HG02642 (cell line): ENCODE measurements around the gene ETS1.

Experiments used
- ATAC-seq: cut with Tn5 transposase; IDR thresholded peaks from one replicate; pipeline ENCODE4 v1.9.1; 2021; ENCODE audit warnings: mild to moderate bottlenecking; ENCODE audit not compliant: unreplicated experiment, poor library complexity

Gene ETS1

DNA sequence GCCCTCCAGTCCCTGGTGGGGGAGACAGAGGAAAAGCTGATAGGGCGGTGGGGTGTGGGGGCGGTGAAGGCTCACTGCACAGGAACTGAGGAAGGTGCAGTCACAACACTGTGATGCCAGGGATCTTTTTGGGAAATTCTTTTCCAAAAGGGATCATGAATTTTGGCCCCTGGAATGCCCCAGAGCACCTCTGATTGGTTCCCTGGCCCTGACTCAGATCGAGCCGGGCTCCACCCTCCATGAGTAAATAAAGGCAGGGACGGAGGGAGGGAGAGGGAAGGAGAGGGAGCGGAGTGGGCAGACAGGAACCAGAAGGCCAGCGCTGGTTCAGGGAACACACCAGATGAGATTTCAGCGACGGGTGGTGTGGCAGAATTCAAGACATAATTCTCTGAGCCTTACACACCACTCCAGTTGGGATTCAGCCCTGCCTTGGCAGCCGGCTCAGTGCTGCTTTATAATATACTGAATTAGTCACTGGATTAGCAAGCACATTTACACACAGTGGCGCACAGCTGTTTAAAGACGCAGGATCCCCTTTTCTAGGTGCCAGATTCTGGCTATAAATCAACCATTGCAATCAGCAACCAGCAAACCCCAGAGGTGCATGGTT lies 80.3 kb downstream of the ETS1 start:
- ATAC-seq = no peak

DNA sequence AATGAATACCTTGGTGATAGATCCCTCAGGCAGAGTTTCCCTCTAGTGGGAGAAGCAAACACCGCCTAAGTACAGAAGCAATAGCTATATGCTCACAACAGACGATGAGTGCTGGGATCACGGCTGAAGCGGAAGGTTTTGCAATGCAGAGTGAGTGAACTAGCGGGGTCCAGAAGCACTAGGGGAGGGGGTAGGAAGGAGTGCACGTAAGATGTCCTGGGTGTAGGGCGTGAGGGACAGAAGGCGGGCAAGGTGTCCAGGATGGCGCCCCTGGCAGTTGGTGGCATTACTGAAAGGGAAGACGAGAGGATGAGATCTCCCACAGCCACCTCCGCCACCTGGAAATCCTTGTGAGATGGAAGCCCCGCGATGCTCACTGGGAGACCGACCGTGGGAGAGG lies 81.0 kb downstream of the ETS1 start:
- no peak for ATAC-seq

- no peak for ATAC-seq
These were observed 81.8 kb downstream of the ETS1 start for GRCh38 chr11:128505449-128506065.

DNA sequence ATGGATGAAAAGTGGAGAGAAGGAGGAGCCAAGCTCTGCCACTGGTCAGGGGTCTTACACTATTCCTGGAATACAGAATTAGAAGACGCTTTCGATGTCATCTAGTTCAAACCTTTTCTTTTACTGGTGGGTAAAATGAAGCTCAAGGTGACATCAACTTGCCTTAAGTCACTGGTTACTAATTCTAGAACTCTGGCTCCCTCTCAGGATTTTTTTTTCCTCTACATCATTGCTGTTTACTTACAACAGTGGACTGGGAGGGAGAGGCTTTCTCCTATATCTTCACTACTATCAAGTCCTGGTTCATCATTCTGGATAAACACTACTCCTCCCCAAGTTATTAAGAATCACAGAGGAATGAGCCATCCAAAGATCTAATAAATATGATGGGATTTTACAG lies 82.9 kb downstream of the ETS1 start:
- no peak for ATAC-seq

- ATAC-seq = no peak
These were observed 83.9 kb downstream of the ETS1 start for GRCh38 chr11:128503245-128503991.

- ATAC-seq = no peak
These were observed 84.6 kb downstream of the ETS1 start for GRCh38 chr11:128502726-128503125.

GRCh38 chr11:128501632-128502549 lies 85.5 kb downstream of the ETS1 start:
- no peak for ATAC-seq

- no peak for ATAC-seq
These were observed 86.3 kb downstream of the ETS1 start for GRCh38 chr11:128501008-128501407.

GRCh38 chr11:128500493-128500892 lies 86.9 kb downstream of the ETS1 start:
- no peak for ATAC-seq

DNA sequence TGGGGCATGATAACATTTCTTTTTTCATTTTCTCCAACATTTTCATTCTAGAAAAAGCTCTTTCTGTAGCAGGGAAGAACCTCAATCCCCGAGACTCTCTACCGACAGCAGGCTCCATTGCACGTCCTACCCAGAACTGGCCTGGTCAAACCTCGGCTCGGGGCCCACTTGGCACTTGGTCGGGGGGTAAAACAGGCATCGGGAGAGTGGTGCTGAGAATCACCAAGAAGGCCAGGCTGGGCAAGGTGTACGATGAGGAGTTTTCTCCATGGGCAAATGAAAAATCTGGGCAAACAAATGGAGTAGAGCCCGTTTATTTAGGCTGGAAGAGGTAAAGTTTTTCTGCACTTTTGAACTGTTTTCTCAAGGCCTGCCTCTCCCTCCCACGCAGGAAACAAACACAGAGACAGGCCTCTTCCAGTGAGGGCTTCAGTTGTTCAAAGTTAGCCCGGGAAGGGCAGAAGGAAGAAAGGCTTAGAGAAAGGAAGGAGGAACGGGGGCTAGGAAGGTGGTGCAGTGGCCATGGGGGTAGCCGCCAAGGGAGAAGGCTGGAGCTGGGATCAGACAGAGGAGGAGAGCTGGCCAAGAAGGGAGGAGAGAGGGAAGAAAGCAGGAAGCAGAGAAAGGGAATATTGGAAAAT lies 87.6 kb downstream of the ETS1 start:
- no peak for ATAC-seq

DNA sequence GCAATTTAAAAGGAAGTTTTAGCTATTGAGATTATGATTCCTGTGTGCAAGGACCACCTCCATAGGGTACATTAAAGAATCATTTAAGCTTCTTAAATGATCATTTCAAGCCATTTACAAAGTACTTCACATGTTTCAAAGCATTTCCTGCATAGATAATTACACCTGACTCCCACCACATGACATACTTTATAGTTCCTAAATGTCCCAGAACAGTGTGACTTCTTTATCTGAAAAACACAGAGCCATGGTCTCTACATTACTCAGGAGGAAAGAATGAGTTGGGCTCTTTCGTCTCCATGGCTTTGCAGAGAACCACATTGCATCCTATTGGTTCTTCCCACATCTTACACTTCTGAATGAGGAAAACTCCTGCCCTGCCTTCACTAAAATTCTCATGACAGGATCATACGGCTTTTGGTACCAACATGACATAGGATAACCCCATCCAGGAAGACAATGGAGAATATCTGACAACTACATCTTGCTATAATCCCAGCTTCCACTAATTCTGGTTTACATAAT lies 88.6 kb downstream of the ETS1 start:
- ATAC-seq = no peak

GRCh38 chr11:128497776-128498095 lies 89.6 kb downstream of the ETS1 start:
- ATAC-seq = no peak

- peak; percentile 76 for ATAC-seq
These were observed 90.1 kb downstream of the ETS1 start for GRCh38 chr11:128497061-128497775.

DNA sequence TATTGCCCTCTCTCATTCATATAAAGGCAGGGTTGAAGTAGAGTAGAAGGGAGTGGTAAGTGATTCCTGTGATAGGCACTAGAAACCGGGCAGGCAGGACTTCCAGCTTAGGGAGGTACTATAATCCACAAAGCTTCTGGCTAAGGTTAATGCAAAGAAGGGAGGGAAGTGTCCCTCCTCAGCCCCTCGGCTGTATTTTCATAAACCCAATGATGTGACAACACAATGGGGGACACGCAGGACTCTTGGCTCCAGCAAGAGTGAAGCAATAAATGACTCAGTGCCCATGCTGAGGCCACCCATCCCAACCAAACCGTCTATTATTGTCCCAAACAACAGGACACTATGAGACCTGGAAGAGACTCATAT lies 90.7 kb downstream of the ETS1 start:
- no peak for ATAC-seq

DNA sequence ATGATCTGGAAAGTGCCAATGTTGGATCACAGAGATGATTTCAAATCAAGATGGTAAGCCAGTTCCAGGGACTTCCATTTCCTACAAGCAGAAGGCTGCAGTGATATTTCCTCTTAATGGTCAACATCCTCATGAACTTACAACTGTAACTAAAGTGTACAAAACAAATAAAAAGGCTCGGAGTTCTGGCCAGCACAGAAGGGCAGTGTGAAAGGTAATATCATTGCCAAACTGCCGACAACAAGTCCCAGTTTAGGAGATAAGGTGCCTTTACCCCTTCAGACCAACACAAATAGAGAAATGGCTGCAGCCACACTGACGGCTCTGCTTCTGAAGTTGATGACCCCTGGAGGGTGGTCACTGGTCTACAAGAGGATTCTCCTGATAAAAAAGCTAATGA lies 91.1 kb downstream of the ETS1 start:
- ATAC-seq = no peak

DNA sequence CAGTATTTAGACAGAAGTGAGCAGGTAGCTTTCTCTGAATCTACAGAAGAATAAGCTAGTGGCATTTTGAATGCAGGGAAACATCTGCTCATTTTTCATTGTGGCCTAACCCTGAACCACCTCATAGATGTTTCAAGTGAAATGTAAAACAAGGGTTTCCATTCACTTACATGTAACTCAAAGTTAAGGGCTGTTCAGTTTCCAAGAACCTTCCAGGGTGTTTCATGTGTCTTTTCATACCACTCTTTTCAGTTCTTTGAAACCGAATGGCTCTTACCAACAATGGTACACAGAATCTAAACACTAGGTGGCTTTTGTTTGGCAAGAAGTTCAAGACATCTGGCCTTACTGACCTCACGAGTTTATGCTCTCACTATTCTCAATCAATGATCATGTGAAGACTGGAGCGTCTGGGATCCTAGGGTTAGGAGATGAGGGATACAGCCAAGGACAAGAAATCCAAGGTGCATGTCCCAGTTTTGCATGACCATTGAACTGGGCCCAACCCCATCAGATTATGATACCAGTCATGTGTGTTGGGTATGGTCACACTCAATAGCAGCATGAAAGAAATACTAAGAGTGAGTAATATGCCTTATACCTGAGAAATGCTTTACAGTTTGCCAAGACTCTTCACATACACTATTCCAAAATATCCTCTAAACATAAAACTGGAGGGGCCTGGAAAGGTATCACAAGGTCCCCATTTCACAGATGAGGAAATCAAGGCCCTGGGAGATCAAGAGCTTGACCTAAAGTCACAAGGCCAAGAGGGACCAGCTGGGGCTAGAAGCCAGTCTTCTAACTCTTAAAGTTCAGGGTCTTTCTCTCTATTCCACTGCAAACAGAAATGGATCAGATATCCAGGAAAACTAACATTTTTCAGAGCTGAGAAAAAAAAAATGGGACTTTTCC lies 92.7 kb downstream of the ETS1 start:
- no peak for ATAC-seq

DNA sequence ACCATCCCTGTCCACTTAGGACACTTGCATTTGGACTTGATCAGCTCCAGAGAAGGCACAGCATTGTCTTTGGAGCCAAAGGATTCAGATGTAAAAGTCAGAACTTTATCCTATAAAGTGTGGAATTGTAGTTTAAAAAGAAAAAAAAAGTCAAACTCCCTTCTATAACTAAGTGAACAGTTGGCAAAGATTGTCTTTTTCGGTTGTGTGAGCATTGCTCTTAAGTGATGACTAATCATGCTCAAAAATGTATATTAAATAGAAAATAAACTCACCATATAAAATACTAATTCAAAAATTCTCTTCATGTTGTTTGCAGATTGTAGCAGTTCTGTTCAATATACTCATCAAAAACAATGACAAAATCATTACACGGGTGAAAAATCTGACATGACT lies 93.8 kb downstream of the ETS1 start:
- no peak for ATAC-seq

GRCh38 chr11:128492903-128493569 lies 94.3 kb downstream of the ETS1 start:
- no peak for ATAC-seq
